Activated CD4-positive, alpha-beta T cell treated with anti-CD3 and anti-CD28 coated beads for 4 hours (primary cell): ENCODE data around the gene SPEF1.
"Not testable (repeated sequence)": the region's sequence is repeated elsewhere in the genome, so short reads cannot be mapped to it uniquely, and the experiment has no call there.

Source experiments
- DNase-seq, 2 donors: peaks; one replicate each; pipeline ENCODE4 v3.0.0-alpha.2; 2020

Gene SPEF1

DNA sequence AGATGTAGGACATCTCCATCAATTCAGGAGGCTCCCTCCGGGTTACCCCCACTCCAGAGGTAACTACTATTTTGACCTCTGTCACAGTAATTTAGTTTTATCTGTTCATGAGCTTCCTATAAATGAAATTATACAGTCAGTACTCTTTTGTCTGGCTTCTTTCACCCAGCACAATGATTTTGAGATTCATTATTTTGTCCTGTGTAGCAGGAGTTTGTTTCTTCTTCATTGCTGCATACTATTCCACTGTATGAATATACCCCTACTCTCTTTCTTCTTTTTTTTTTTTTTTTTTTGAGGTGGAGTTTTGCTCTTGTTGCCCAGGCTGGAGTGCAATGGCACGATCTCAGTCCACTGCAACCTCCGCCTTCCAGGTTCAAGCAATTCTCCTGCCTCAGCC is 27.3 kb upstream of the SPEF1 start:
- no peak for DNase-seq

DNA sequence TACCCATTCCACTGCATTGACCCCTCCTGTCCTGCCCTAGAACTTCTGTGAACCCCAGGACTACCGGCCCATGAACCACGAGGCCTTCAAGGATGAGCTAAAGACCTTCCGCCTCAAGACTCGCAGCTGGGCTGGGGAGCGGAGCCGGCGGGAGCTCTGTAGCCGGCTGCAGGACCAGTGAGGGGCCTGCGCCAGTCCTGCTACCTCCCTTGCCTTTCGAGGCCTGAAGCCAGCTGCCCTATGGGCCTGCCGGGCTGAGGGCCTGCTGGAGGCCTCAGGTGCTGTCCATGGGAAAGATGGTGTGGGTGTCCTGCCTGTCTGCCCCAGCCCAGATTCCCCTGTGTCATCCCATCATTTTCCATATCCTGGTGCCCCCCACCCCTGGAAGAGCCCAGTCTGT is 23.5 kb upstream of the SPEF1 start:
- DNase-seq = no peak

- DNase-seq = no peak
These were observed 23.1 kb upstream of the SPEF1 start for GRCh38 chr20:3804254-3804751.

- no peak for DNase-seq
These were observed 22.6 kb upstream of the SPEF1 start for GRCh38 chr20:3803854-3804253.

- DNase-seq = no peak
These were observed 22.0 kb upstream of the SPEF1 start for GRCh38 chr20:3803289-3803688.

GRCh38 chr20:3802524-3803239 is 21.4 kb upstream of the SPEF1 start:
- DNase-seq = no peak

- DNase-seq = no peak
These were observed 20.6 kb upstream of the SPEF1 start for GRCh38 chr20:3801846-3802245.

GRCh38 chr20:3801299-3801698 is 20.1 kb upstream of the SPEF1 start:
- no peak for DNase-seq

- DNase-seq = no peak
These were observed 19.6 kb upstream of the SPEF1 start for GRCh38 chr20:3800878-3801260.

DNA sequence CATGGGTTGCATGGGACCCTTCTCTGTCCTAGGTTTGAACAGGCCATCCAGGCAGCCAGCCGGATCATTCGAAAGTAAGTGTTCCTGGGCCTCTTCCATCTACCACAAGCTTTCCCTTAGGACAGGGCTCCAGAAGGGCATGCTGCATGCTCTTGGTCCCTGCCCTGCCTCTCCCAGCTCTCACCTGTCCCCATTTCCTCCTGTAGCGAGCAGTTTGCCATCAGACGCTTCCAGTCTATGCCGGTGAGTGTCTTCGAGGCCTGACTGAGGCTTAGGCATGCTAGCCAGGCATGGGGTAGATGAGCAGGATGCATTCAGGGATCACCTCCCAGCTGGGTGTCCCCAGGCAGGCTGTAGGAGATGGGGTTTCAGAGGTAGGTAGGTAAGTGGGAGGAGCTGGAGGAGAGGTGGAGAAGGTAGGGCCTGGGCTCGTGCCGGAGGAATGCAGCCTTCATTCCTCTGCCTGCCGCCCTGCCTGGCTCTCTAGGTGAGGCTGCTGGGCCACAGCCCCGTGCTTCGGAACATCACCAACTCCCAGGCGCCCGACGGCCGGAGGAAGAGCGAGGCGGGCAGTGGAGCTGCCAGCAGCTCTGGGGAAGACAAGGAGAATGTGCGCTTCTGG is 19.1 kb upstream of the SPEF1 start:
- DNase-seq = no peak

DNA sequence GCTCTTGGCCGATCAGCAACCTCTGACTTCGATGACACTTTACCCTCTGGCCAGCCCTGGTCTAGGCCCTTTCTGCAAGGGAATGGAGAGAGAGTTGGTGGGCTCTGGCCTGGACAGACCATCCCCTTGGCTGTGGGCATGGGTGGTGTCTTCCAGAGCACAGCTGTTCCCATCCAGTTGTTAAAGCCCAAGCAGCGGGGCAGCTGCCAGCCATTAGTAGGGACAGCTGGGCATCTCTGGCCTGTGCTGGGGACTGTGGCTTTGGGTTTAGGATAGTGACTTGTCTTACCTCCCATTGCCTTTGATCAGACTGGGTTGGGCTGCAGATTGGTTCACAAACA is 17.6 kb upstream of the SPEF1 start:
- DNase-seq = peak in 1 of 2 donors; percentile 29

DNA sequence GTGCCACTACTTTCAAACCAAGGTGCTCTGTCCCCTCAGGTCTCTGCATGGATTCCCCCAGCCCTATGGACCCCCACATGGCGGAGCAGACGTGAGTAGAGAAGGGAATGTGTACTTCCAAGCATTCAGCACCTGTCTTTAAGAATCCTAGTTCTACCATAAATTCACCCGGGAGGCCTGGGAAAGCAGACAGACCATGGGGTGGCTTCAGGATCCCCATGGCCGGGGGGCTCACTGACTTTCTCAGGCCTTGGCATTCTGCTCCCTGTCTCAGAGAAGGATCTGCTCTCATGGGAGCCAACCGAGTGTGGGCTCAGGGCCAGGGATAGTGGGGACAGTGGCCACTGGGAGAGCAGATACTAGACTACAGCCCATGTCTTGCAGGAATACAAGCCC is 17.1 kb upstream of the SPEF1 start:
- no peak for DNase-seq

DNA sequence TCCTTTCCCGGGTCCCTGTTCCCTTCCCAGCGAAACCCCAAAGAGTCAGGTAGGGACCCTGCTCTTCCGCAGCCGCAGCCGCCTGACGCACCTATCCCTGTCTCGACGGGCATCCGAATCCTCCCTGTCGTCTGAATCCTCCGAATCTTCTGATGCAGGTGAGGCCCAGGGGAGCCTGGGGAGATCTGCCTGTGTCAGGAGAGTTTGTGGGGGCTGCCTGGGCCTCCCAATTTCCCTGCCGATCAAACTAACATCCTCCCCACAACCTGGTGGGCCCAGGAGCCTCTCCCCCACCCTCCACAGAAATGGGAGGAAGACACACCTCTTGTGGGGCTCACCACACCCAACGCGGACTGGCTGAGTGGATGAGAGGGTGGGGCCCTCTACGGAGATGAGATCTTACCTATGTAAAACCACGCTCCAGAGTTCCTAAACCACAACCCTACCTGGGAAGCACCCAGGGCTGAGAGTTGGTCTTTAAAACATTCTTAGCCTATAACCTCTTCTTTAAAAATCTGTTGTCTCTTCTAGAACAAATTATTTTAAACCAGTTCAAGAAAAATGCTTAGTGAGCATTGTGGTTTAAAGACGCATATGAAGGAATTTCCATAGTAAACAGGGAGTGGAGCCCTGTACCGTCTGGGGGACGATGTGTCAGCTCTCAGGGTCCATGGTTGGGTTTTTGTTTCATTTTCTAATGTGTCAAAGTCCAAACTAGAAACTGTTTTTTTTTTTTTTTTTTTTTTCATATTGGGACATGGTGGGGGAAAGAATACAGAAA is 16.5 kb upstream of the SPEF1 start:
- peak; percentile 38 to 41 for DNase-seq

GRCh38 chr20:3797226-3797545 is 15.9 kb upstream of the SPEF1 start:
- no peak for DNase-seq

- no peak for DNase-seq
These were observed 15.4 kb upstream of the SPEF1 start for GRCh38 chr20:3796477-3797225.

- DNase-seq = peak; percentile 86 to 88
These were observed 14.5 kb upstream of the SPEF1 start, which contains the start of gene CDC25B for GRCh38 chr20:3795511-3796468. CDC25B (plus strand) TSS chr20:3796310; CDS start chr20:3796532, 222 bp downstream.

GRCh38 chr20:3794701-3795420 is 13.6 kb upstream of the SPEF1 start:
- DNase-seq = no peak

GRCh38 chr20:3794168-3794567 is 12.9 kb upstream of the SPEF1 start:
- DNase-seq = not testable (repeated sequence)

DNA sequence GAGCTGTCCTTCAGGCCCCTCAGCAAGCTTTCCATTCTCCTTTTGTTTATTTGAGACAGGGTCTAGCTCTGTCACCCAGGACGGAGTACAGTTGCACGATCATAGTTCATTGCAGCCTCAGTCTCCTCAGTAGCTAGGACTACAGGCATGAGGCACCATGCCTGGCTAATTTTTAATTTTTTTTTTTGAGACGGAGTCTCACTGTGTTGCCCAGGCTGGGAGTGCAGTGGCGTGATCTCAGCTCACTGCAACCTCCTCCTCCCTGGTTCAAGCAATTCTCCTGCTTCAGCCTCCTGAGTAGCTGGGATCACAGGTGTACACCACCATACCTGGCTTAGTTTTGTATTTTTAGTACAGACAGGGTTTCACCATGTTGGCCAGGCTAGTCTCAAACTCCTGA is 8.0 kb upstream of the SPEF1 start:
- not testable (repeated sequence) for DNase-seq

- DNase-seq = no peak
These were observed 7.5 kb upstream of the SPEF1 start for GRCh38 chr20:3788685-3789155.

GRCh38 chr20:3787324-3788014 is 6.2 kb upstream of the SPEF1 start:
- no peak for DNase-seq
